RPMI7951 (cell line): ENCODE data around the gene OGFOD2. TPM values are rescaled to one million over a fixed set of nuclear protein-coding genes. Genes with fewer than 3 reads are reported as not detected.
"Not testable (repeated sequence)": the region's sequence is repeated elsewhere in the genome, so short reads cannot be mapped to it uniquely, and the experiment has no call there.

Experiments used
- DNase-seq: peaks from one replicate; pipeline ENCODE4 v3.0.0-alpha.2; 2012; ENCODE audit warnings: low read depth
- total RNA-seq: library from RNA; depleted of rRNA; stranded (reverse); fragments of >200 nt; shearing (Covaris generic); gene quantifications from 2 replicates; pipeline ENCODE4 v1.2.3, GENCODE V29; 2014

The OGFOD2 gene
- total RNA-seq, 1 experiment from 2014 or later: 8.4 TPM

GRCh38 chr12:123003257-123003656, 28.2 kb downstream of the OGFOD2 start:
- no peak for DNase-seq

- no peak for DNase-seq
These were observed 29.2 kb downstream of the OGFOD2 start for GRCh38 chr12:123004287-123004686.

- DNase-seq: no peak
These were observed 30.1 kb downstream of the OGFOD2 start for GRCh38 chr12:123005081-123005626.

GRCh38 chr12:123006977-123007376, 31.9 kb downstream of the OGFOD2 start:
- no peak for DNase-seq

- no peak for DNase-seq
These were observed 35.1 kb downstream of the OGFOD2 start for GRCh38 chr12:123010110-123010509.

- DNase-seq: no peak
These were observed 35.6 kb downstream of the OGFOD2 start for GRCh38 chr12:123010681-123011080.

GRCh38 chr12:123011701-123012100, 36.7 kb downstream of the OGFOD2 start:
- no peak for DNase-seq

GRCh38 chr12:123013185-123014095, 38.4 kb downstream of the OGFOD2 start:
- DNase-seq: no peak

- not testable (repeated sequence) for DNase-seq
These were observed 39.4 kb downstream of the OGFOD2 start for GRCh38 chr12:123014473-123014872.

GRCh38 chr12:123017753-123018152, 42.7 kb downstream of the OGFOD2 start:
- no peak for DNase-seq

- DNase-seq: no peak
These were observed 44.7 kb downstream of the OGFOD2 start for GRCh38 chr12:123019841-123020138.

GRCh38 chr12:123021688-123022604, 46.9 kb downstream of the OGFOD2 start:
- no peak for DNase-seq

GRCh38 chr12:123022846-123023245, 47.8 kb downstream of the OGFOD2 start:
- no peak for DNase-seq

- peak; percentile 37 for DNase-seq
These were observed 49.9 kb downstream of the OGFOD2 start for GRCh38 chr12:123024819-123025391.

- no peak for DNase-seq
These were observed 51.2 kb downstream of the OGFOD2 start for GRCh38 chr12:123026094-123026853.

- no peak for DNase-seq
These were observed 52.8 kb downstream of the OGFOD2 start for GRCh38 chr12:123027726-123028445.

- no peak for DNase-seq
These were observed 53.4 kb downstream of the OGFOD2 start for GRCh38 chr12:123028475-123028874.

GRCh38 chr12:123029550-123029949, 54.5 kb downstream of the OGFOD2 start:
- no peak for DNase-seq
